Esophagus squamous epithelium (tissue), 4 donors: ENCODE measurements around the gene LRRC61.

ENCODE experiments used
- POLR2A ChIP-seq, 4 donors: fragments of 450-650 bp; IDR thresholded peaks; one replicate each; pipeline ENCODE4 v1.6.1; 2017; ENCODE audit warnings: antibody characterized with exemption in 4 of 4, mild to moderate bottlenecking in 4 of 4, moderate library complexity in 3 of 4
- TF ChIP-seq, protein P1 (sequence below), 6 experiments: fragments of 450-650 bp in 4 of 6; fragments of 200-600 bp in 2 of 6; sonication (generic) in 2 of 6; IDR thresholded peaks; one replicate each; pipeline ENCODE4 v1.5.1; 2016 to 2019; ENCODE audit warnings: antibody characterized with exemption in 6 of 6, mild to moderate bottlenecking in 4 of 6, moderate library complexity in 4 of 6

DNA sequence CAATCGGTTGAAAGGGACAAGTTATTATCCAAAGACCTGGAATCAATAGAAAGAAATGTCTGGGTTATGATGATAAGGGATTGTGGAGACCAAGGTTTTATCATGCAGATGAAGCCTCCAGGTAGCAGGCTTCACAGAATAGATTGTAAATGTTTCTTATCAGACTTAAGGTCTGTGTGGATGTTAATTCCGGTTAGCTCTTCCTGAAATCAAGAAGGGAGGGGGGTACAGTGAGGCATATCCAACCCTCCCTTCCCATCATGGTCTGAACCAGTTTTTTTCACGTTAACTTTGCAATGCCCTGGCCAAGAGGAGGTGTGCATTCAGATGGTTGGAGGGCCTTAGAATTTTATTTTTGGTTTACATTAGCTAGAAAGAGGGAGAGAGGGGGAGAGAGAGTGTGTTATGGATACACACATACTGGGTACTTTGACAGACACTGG, 9.8 kb upstream of the LRRC61 start:
- TF ChIP-seq, protein P1, sequence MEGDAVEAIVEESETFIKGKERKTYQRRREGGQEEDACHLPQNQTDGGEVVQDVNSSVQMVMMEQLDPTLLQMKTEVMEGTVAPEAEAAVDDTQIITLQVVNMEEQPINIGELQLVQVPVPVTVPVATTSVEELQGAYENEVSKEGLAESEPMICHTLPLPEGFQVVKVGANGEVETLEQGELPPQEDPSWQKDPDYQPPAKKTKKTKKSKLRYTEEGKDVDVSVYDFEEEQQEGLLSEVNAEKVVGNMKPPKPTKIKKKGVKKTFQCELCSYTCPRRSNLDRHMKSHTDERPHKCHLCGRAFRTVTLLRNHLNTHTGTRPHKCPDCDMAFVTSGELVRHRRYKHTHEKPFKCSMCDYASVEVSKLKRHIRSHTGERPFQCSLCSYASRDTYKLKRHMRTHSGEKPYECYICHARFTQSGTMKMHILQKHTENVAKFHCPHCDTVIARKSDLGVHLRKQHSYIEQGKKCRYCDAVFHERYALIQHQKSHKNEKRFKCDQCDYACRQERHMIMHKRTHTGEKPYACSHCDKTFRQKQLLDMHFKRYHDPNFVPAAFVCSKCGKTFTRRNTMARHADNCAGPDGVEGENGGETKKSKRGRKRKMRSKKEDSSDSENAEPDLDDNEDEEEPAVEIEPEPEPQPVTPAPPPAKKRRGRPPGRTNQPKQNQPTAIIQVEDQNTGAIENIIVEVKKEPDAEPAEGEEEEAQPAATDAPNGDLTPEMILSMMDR (IDR thresholded peaks at IDR 0.05) = no peak
- TF ChIP-seq POLR2A (IDR thresholded peaks at IDR 0.05) = no peak
